Bronchial epithelial cell (primary cell): Measurements from ENCODE around the gene SALL2. TPM values are rescaled to one million over a fixed set of nuclear protein-coding genes. Genes with fewer than 3 reads are reported as not detected.

Source experiments
- DNase-seq: peaks from one replicate; pipeline ENCODE4 v3.0.0-alpha.2; 2010; ENCODE audit warnings: low read depth
- FAIRE-seq: peaks from 2 replicates; lab custom pipeline; 2011; peaks lifted over from hg19 to GRCh38; lab: Jason Lieb, UNC
- H3K27me3 ChIP-seq: 2 replicates; pipeline ENCODE4 v1.5.1; 2011; ENCODE audit warnings: low read length; ENCODE audit not compliant: control insufficient read depth, insufficient read depth
- H3K36me3 ChIP-seq: 2 replicates; pipeline ENCODE4 v1.5.1; 2011; ENCODE audit warnings: low read length; ENCODE audit not compliant: control insufficient read depth, insufficient read depth
- H3K4me3 ChIP-seq: 2 replicates; pipeline ENCODE4 v1.5.1; 2011; ENCODE audit warnings: mild to moderate bottlenecking, low read depth, low read length, control low read depth
- total RNA-seq: library from RNA; depleted of rRNA; stranded (reverse); fragments of >200 nt; gene quantifications from 2 replicates; pipeline ENCODE4 v1.2.1, GENCODE V29; 2014
- TF ChIP-seq, protein P1 (sequence below): IDR thresholded peaks from 2 replicates; pipeline ENCODE4 v1.5.1; 2011; ENCODE audit warnings: mild to moderate bottlenecking, moderate library complexity, low read length, control low read depth, inconsistent platforms; ENCODE audit not compliant: insufficient read depth, severe bottlenecking

Gene SALL2
- total RNA-seq, 1 donor from 2014 or later: under 0.01 TPM

DNA sequence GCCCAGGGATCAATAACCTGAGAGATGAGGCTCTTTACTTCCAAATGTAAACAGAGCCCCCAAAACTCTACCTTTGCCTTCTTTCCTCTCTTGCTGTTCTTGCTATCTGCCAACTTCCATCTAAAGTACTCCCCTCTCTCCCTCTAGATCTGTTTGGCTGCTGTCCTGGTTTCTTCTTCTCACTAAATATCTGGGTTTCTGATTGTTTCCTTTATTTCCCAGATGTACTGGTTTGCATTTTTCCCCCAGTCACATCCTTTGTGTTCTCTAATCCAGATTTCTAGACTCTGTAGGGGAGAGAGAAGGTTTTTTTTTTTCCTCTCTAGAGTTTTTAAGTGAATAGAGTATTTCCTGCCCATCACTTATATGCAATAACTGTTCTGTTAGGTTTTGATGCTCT, 7.1 kb upstream of the SALL2 start:
- DNase-seq: no peak
- H3K36me3 ChIP-seq: no peaks in the 10 kb centered on the region
- no peak for FAIRE-seq
- H3K4me3 ChIP-seq: no peak overlapping the region
- TF ChIP-seq, protein P1, sequence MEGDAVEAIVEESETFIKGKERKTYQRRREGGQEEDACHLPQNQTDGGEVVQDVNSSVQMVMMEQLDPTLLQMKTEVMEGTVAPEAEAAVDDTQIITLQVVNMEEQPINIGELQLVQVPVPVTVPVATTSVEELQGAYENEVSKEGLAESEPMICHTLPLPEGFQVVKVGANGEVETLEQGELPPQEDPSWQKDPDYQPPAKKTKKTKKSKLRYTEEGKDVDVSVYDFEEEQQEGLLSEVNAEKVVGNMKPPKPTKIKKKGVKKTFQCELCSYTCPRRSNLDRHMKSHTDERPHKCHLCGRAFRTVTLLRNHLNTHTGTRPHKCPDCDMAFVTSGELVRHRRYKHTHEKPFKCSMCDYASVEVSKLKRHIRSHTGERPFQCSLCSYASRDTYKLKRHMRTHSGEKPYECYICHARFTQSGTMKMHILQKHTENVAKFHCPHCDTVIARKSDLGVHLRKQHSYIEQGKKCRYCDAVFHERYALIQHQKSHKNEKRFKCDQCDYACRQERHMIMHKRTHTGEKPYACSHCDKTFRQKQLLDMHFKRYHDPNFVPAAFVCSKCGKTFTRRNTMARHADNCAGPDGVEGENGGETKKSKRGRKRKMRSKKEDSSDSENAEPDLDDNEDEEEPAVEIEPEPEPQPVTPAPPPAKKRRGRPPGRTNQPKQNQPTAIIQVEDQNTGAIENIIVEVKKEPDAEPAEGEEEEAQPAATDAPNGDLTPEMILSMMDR: no peak
- H3K27me3 ChIP-seq: peaks cover 12% of the 10 kb centered on the region

DNA sequence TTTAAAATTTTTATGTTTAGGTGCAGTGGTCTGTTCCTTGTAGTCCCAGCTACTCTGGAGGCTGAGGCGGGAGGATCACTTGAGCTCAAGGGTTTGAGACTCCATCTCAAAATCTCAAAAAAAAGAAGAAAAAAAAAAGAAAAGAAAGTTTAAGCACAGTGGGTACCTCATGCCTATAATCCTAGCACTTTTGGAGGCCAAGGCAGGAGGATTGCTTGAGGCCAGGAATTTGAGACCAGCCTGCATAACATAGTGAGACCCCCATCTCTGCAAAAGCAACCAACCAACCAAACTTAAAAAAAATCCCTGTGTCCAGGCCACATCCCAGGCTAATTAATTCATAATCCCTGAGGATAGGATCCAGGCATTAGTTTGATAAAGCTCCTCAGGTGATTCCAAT, 3.4 kb upstream of the SALL2 start:
- TF ChIP-seq, protein P1: no peak
- no peak for FAIRE-seq

DNA sequence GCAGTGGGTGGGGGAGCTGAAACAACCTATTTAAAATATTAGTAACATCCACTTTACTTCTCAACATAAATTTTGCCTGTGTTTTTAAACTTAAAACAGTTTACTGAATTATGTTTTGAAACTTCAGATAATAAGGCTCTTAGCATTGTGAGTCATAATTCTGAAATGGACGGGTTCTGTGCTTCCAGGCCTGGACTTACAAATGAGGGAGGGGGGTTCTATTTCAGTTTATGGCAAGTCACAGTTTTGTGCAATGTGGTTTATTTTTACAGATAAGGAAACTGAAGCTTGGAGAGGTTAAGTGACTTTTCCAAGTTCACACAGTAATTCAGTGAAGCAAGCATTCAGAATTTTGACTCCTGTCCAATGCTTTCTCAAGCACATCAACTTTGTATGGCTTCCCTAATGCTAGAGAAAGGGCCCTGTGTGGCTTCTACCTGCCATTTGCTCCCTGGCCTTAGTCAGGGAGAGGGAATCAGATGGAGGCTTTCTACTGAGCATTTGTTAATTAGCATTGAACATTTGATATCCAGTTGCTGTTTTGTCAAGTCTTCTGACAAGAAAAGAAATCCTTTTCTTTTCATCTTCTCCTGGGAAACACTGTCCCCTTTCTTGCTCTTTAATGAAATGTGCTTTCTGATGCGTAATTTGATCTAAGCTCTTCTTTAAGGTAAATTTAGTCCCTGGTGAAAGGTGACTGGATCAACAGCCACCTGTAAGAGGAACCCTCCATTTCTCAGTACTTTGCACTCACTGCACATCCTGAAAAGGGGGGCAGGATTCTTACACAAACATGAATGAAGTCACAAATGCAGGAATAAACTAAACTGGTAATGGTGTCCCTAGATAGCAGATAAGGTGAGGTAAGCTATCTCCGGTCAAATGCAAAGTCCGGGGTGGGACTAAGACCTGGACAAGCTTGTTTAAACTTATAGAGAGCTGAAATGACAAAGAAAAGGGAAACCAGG, 2.5 kb upstream of the SALL2 start:
- H3K36me3 ChIP-seq: no peaks in the 10 kb centered on the region
- no peaks in the 10 kb centered on the region for H3K27me3 ChIP-seq
- no peak overlapping the region for H3K4me3 ChIP-seq
- TF ChIP-seq, protein P1: no peak
- FAIRE-seq: no peak
- DNase-seq: no peak

More for the DNA sequence above, 3.4 kb upstream of the SALL2 start:
- DNase-seq: no peak
- H3K4me3 ChIP-seq: no peak overlapping the region
- no peaks in the 10 kb centered on the region for H3K36me3 ChIP-seq
- no peaks in the 10 kb centered on the region for H3K27me3 ChIP-seq

DNA sequence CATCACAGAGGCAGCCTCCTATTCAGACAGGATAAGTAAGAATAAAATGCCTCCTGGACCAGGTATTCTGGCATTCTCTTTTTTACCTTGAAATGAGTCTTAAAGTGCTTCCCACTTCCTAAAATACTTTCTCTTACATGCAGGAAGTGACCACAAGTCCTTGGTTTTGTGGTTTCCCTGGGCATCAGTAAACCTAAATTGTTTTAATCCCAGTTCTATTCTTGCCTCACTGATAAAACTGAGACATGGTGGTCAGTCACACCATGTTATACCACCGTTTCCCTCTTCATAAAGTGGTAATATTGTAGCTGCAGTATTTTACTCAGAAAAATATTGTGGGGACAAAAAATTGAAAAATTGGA, 1.2 kb upstream of the SALL2 start:
- DNase-seq (no peak), FAIRE-seq (no peak)
- H3K36me3 ChIP-seq: no peaks in the 10 kb centered on the region
- TF ChIP-seq, protein P1: no peak
- no peak overlapping the region for H3K4me3 ChIP-seq
- H3K27me3 ChIP-seq: no peaks in the 10 kb centered on the region

DNA sequence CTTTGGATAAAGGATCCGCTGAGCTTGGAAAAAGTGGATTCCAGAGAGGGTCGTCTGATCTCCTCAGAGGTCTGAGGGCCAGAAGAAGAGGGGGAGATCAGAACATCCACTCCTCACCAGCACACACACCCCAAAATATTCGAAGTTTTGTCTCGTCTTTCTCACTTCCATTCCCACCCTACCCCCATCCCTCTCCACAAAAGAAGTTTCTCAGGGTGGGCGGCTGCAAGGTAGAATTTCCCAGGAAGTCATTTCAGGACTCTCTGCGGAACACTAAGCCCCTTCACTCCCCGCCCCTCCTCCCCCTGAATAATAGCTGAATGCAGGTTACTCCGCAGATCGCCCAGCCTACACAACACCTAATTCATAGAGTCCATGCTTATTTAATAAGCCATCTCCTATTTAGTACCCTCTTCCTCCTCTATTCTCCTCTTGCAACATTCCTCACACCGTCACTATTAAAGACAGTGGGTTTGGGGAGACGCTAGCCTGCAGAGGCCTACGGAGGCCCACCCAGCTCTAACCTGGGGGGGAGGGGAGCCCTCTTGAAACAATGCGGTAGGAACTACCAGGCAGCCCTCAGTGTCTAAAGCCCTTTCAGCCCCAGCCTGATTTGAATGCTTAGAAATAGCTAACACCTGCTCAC, 649 bp upstream of the SALL2 start:
- TF ChIP-seq, protein P1: no peak
- Histone ChIP-seq H3K36me3 (no peaks in the 10 kb centered on the region), H3K4me3 (peak overlapping the region; percentile 48), H3K27me3 (no peaks in the 10 kb centered on the region)
- FAIRE-seq (no peak), DNase-seq (no peak)
